Measurements from ENCODE around the gene PKD1.

The PKD1 gene

DNA sequence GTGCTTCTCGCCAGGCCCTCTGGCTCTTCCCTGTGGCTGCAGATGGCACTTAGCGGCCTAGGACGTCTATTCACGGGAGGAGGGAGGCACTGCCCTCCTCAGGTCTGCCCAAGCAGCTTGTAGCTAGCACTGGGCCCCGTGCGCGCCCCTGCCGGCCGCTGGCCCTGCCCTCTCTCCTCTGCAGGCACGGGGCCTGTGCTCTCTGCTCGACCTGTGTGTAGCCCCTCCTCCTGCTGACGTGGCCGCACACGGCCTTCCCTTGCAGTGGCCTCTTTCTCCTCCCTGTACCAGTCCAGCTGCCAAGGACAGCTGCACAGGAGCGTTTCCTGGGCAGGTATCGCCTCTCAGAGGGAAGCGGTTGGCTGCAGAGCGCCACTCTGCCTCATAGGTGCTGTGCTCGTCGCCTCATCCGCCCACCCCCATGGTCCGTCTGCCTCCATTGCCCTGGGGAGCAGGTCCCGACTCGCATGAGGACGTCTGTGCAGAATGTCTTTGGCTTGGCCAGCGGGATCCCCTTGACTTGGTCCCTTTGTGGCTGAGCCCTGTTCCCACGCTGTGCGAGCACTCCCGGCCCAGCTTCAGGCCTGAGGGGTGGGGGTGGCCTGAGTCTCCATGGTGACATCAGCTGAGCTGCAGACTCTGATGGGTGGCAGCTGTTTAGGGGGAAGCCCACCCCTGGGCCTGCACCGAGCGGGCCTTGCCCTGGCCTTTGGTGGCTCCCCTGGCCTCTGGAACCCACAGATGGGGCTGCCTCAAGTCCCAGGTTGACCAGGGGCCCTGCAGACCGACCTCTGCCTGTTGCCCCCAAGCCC is 53.3 kb downstream of the PKD1 start:
- TF ChIP-seq ZNF548 (tag by site-specific recombination; IDR thresholded peaks at IDR 0.05) (no peak), ZNF768 (tag by site-specific recombination; IDR thresholded peaks at IDR 0.05) (no peak), ZNF624 (tag by site-specific recombination; IDR thresholded peaks at IDR 0.05) (no peak), ZNF302 (tag by site-specific recombination; IDR thresholded peaks at IDR 0.05; ENCODE audit: low read depth) (no peak), KLF8 (tag by site-specific recombination; IDR thresholded peaks at IDR 0.05) (no peak), WT1 (tag by site-specific recombination; IDR thresholded peaks at IDR 0.05) (no peak), ZBTB1 (tag by site-specific recombination; IDR thresholded peaks at IDR 0.05) (no peak), ZNF580 (tag by site-specific recombination; IDR thresholded peaks at IDR 0.05) (no peak), ZBTB48 (tag by site-specific recombination; IDR thresholded peaks at IDR 0.05) (no peak), ZNF324 (tag by site-specific recombination; IDR thresholded peaks at IDR 0.05) (no peak), ZNF664 (tag by site-specific recombination; IDR thresholded peaks at IDR 0.05) (no peak), ZBTB7A (tag by site-specific recombination; IDR thresholded peaks at IDR 0.05; ENCODE audit: low read depth) (no peak)
- TF ChIP-seq, protein P1, sequence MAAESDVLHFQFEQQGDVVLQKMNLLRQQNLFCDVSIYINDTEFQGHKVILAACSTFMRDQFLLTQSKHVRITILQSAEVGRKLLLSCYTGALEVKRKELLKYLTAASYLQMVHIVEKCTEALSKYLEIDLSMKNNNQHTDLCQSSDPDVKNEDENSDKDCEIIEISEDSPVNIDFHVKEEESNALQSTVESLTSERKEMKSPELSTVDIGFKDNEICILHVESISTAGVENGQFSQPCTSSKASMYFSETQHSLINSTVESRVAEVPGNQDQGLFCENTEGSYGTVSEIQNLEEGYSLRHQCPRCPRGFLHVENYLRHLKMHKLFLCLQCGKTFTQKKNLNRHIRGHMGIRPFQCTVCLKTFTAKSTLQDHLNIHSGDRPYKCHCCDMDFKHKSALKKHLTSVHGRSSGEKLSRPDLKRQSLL (tag by site-specific recombination; IDR thresholded peaks at IDR 0.05) = no peak
- no peak overlapping the region for H3K27ac ChIP-seq (ENCODE audit: extremely low read depth, low read depth, low read length)
- peaks cover 0 to 94% of the 10 kb centered on the region in 2 experiments; a peak in 1 of 3 replicates for H3K36me3 ChIP-seq (ENCODE audit: control insufficient read depth in 2 of 2, insufficient read depth in 1 of 2, low read length in 2 of 2)
- no peak overlapping the region for H3K4me3 ChIP-seq (ENCODE audit: low read depth, low read length)
- no peaks in the 10 kb centered on the region for H3K9me3 ChIP-seq (ENCODE audit: control insufficient read depth, insufficient read depth, low read depth, low read length)
- ChIA-PET POLR2A (interaction anchor here (1.2 kb wide), 1 partner anchor 35 kb away, joined by 3 read pairs; the partner anchor contains the start of genes NTHL1 and TSC2), CTCF (no interaction called here)
- no peaks in the 10 kb centered on the region for H3K4me1 ChIP-seq (ENCODE audit: control insufficient read depth, insufficient read depth, low read length)

GRCh38 chr16:2081201-2082084 is 54.3 kb downstream of the PKD1 start:
- Histone ChIP-seq H3K4me1 (ENCODE audit: control insufficient read depth, insufficient read depth, low read length) (no peaks in the 10 kb centered on the region), H3K27ac (ENCODE audit: extremely low read depth, low read depth, low read length) (no peak overlapping the region), H3K9me3 (ENCODE audit: control insufficient read depth, insufficient read depth, low read depth, low read length) (no peaks in the 10 kb centered on the region), H3K36me3 (ENCODE audit: control insufficient read depth in 2 of 2, insufficient read depth in 1 of 2, low read length in 2 of 2) (peaks cover 0 to 95% of the 10 kb centered on the region in 2 experiments; a peak in 1 of 3 replicates), H3K4me3 (ENCODE audit: low read depth, low read length) (no peak overlapping the region)
- ChIA-PET CTCF (no interaction called here), POLR2A (no interaction called here)
- peak; percentile 37; the same call in 1 of the 2 replicates for TF ChIP-seq ZIC2 (tag by site-specific recombination; IDR thresholded peaks at IDR 0.05)
- peak; percentile 83 for TF ChIP-seq ZFHX2 (tag by site-specific recombination; conservative IDR thresholded peaks at IDR 0.05)
- no peak for TF ChIP-seq ZNF423 (tag by site-specific recombination; IDR thresholded peaks at IDR 0.05)
- peak; percentile 80 for TF ChIP-seq EGR2 (tag by site-specific recombination; IDR thresholded peaks at IDR 0.05; ENCODE audit: low read depth)

DNA sequence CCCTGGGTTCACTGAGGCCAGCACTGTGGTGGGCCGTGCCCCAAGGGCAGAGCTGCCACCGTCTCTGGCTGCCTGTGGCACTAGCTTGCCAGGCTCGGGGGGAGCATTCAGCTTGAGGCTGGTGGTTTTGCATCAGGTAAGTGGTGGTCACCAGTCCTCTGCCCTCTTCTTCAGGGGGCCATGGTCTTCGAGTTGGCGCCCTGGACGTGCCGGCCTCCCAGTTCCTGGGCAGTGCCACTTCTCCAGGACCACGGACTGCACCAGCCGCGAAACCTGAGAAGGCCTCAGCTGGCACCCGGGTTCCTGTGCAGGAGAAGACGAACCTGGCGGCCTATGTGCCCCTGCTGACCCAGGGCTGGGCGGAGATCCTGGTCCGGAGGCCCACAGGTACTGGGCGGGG is 55.7 kb downstream of the PKD1 start:
- ChIA-PET CTCF (interaction anchor here (0.8 kb wide), 1 partner anchor 32 kb away, joined by 3 read pairs; the partner anchor contains the start of genes NTHL1 and TSC2), POLR2A (no interaction called here)
- H3K4me1 ChIP-seq (ENCODE audit: control insufficient read depth, insufficient read depth, low read length) = no peaks in the 10 kb centered on the region
- no peak overlapping the region for H3K27ac ChIP-seq (ENCODE audit: extremely low read depth, low read depth, low read length)
- H3K9me3 ChIP-seq (ENCODE audit: control insufficient read depth, insufficient read depth, low read depth, low read length) = no peaks in the 10 kb centered on the region
- H3K36me3 ChIP-seq (ENCODE audit: control insufficient read depth in 2 of 2, insufficient read depth in 1 of 2, low read length in 2 of 2) = peaks cover 0 to 91% of the 10 kb centered on the region in 2 experiments; a peak in 1 of 3 replicates
- TF ChIP-seq, protein P2, sequence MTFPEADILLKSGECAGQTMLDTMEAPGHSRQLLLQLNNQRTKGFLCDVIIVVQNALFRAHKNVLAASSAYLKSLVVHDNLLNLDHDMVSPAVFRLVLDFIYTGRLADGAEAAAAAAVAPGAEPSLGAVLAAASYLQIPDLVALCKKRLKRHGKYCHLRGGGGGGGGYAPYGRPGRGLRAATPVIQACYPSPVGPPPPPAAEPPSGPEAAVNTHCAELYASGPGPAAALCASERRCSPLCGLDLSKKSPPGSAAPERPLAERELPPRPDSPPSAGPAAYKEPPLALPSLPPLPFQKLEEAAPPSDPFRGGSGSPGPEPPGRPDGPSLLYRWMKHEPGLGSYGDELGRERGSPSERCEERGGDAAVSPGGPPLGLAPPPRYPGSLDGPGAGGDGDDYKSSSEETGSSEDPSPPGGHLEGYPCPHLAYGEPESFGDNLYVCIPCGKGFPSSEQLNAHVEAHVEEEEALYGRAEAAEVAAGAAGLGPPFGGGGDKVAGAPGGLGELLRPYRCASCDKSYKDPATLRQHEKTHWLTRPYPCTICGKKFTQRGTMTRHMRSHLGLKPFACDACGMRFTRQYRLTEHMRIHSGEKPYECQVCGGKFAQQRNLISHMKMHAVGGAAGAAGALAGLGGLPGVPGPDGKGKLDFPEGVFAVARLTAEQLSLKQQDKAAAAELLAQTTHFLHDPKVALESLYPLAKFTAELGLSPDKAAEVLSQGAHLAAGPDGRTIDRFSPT (tag by site-specific recombination; IDR thresholded peaks at IDR 0.05) = 0 out of 2 replicates have a peak, but pooled peaks have one; percentile 43
- TF ChIP-seq ZNF175 (tag by site-specific recombination; IDR thresholded peaks at IDR 0.05) = no peak
- H3K4me3 ChIP-seq (ENCODE audit: low read depth, low read length) = no peak overlapping the region
